ENCODE data around the gene ABLIM3.

GRCh38 chr5:149284501-149284900 is 143.2 kb downstream of the ABLIM3 start:
- no peak for TF ChIP-seq RAD21 (IDR thresholded peaks at IDR 0.05; ENCODE audit: low read depth)
- TF ChIP-seq ZBTB7A (IDR thresholded peaks at IDR 0.05; ENCODE audit: low read depth): no peak
- TF ChIP-seq CEBPB (IDR thresholded peaks at IDR 0.05): no peak
- TF ChIP-seq EP300 (IDR thresholded peaks at IDR 0.05; ENCODE audit: borderline replicate concordance): no peak
- TF ChIP-seq YY1 (IDR thresholded peaks at IDR 0.05; ENCODE audit: low read depth): no peak
- no peak for TF ChIP-seq FOXM1 (IDR thresholded peaks at IDR 0.05; ENCODE audit: borderline replicate concordance, low read depth)
- no peak for TF ChIP-seq USF1 (IDR thresholded peaks at IDR 0.05)
- no peak for TF ChIP-seq MAX (IDR thresholded peaks at IDR 0.05)
- TF ChIP-seq, protein P1, sequence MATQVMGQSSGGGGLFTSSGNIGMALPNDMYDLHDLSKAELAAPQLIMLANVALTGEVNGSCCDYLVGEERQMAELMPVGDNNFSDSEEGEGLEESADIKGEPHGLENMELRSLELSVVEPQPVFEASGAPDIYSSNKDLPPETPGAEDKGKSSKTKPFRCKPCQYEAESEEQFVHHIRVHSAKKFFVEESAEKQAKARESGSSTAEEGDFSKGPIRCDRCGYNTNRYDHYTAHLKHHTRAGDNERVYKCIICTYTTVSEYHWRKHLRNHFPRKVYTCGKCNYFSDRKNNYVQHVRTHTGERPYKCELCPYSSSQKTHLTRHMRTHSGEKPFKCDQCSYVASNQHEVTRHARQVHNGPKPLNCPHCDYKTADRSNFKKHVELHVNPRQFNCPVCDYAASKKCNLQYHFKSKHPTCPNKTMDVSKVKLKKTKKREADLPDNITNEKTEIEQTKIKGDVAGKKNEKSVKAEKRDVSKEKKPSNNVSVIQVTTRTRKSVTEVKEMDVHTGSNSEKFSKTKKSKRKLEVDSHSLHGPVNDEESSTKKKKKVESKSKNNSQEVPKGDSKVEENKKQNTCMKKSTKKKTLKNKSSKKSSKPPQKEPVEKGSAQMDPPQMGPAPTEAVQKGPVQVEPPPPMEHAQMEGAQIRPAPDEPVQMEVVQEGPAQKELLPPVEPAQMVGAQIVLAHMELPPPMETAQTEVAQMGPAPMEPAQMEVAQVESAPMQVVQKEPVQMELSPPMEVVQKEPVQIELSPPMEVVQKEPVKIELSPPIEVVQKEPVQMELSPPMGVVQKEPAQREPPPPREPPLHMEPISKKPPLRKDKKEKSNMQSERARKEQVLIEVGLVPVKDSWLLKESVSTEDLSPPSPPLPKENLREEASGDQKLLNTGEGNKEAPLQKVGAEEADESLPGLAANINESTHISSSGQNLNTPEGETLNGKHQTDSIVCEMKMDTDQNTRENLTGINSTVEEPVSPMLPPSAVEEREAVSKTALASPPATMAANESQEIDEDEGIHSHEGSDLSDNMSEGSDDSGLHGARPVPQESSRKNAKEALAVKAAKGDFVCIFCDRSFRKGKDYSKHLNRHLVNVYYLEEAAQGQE (IDR thresholded peaks at IDR 0.05; ENCODE audit: low read depth): no peak
